Heart left ventricle (tissue), 13 donors: ENCODE results near the gene CYTH4.

Source experiments
- CTCF ChIP-seq, 12 donors: fragments of 200-600 bp; sonication (generic) in 4 of 12; IDR thresholded peaks; one replicate each; pipeline versions ENCODE4 v1.5.0 to v1.8.0; 2018 to 2022; ENCODE audit warnings: antibody characterized with exemption in 12 of 12, mild to moderate bottlenecking in 5 of 12
- POLR2A ChIP-seq, 2 donors: fragments of 450-650 bp; IDR thresholded peaks; one replicate each; pipeline ENCODE4 v1.6.1; 2017; ENCODE audit warnings: antibody characterized with exemption in 2 of 2, mild to moderate bottlenecking in 2 of 2, moderate library complexity in 2 of 2
- donor health status: ischemic (EF 13 %, LVEDD 7.1; RV severe dilation, severe dysfunction).
- donor health status: DM: no; HTN: yes; CAD: no.
- donor health status: DM: no; HTN: no; CAD: no.
- donor health status: ischemic (EF 25% LVEDD 6.9; RV normal size, moderate dysfunction).
- donor health status: ischemic (EF 25% LVEDD 5.7; RV mildly dilated, moderate dysfunction).
- donor health status: ischemic (EF 35%, LVEDD 5.7; RV mildly dilated, moderate dysfunction).
- donor health status: nonischemic (EF 11% LVEDD 7.7; RV severe dilation, severe dysfunction).
- donor health status: DM: yes; HTN: yes; CAD: no.
- donor health status: PGD.
- donor health status: ischemic (EF 29% LVEDD 5.4; RV normal size, mild dysfunction).
- donor health status: nonischemic (EF 23%, LVEDD 6.1; RV moderate dilation, normal function).

GRCh38 chr22:37253126-37253660, 29.1 kb upstream of the CYTH4 start:
- no peak for TF ChIP-seq CTCF (IDR thresholded peaks at IDR 0.05)
- no peak for TF ChIP-seq POLR2A (IDR thresholded peaks at IDR 0.05)
